GM23338 (cell line): ENCODE measurements around the gene RGN. TPM values are rescaled to one million over a fixed set of nuclear protein-coding genes. Genes with fewer than 3 reads are reported as not detected.

Experiments used
- ATAC-seq: fragments of 200-7000 bp; cut with Tn5 transposase; 3 replicates; pipeline ENCODE4 v1.9.1; 2020
- DNase-seq: peaks from one replicate; pipeline ENCODE4 v3.0.0-alpha.2; 2015; ENCODE audit warnings: low spot score
- H2AFZ ChIP-seq: fragments of 200-600 bp; sonication (generic); 2 replicates; pipeline ENCODE4 v1.8.0; 2016; ENCODE audit warnings: antibody characterized with exemption, mild to moderate bottlenecking, moderate library complexity
- H3F3A ChIP-seq: fragments of 200-600 bp; sonication (generic); replicated peaks from 2 replicates; pipeline ENCODE4 v1.8.0; 2017; ENCODE audit warnings: antibody characterized with exemption, mixed run types, low read depth
- H3K27ac ChIP-seq: fragments of 200-600 bp; sonication (generic); 2 replicates; pipeline ENCODE4 v1.6.1; 2016; ENCODE audit warnings: low read depth
- H3K27me3 ChIP-seq: fragments of 200-600 bp; sonication (generic); 2 replicates; pipeline ENCODE4 v1.8.0; 2016; ENCODE audit warnings: mild to moderate bottlenecking, mixed run types, moderate library complexity; ENCODE audit not compliant: insufficient read depth
- H3K36me3 ChIP-seq: fragments of 200-600 bp; sonication (generic); 2 replicates; pipeline ENCODE4 v1.8.0; 2016; ENCODE audit warnings: mild to moderate bottlenecking; ENCODE audit not compliant: insufficient read depth
- H3K4me1 ChIP-seq: fragments of 200-600 bp; sonication (generic); 2 replicates; pipeline ENCODE4 v1.8.0; 2016; ENCODE audit warnings: mild to moderate bottlenecking, moderate library complexity; ENCODE audit not compliant: insufficient read depth
- H3K4me2 ChIP-seq: fragments of 200-600 bp; sonication (generic); 2 replicates; pipeline ENCODE4 v1.7.1; 2017; ENCODE audit warnings: mixed run types
- H3K4me3 ChIP-seq: fragments of 200-600 bp; sonication (generic); 2 replicates; pipeline ENCODE4 v1.6.1; 2016; ENCODE audit warnings: mixed run types
- H3K79me2 ChIP-seq: fragments of 200-600 bp; sonication (generic); replicated peaks from 2 replicates; pipeline ENCODE4 v1.8.0; 2017; ENCODE audit warnings: mild to moderate bottlenecking; ENCODE audit not compliant: insufficient read depth
- H3K9me2 ChIP-seq: fragments of 200-600 bp; sonication (generic); 2 replicates; pipeline ENCODE4 v1.8.0; 2017; ENCODE audit not compliant: insufficient read depth
- H4K20me1 ChIP-seq: fragments of 200-600 bp; sonication (generic); replicated peaks from 2 replicates; pipeline ENCODE4 v1.8.0; 2017; ENCODE audit warnings: mild to moderate bottlenecking; ENCODE audit not compliant: insufficient read depth
- H3K27ac Mint-ChIP-seq: 2 replicates; pipeline ENCODE4 v1.8.0; 2020; ENCODE audit warnings: inconsistent platforms, mild to moderate bottlenecking, moderate library complexity, mixed read lengths
- H3K27me3 Mint-ChIP-seq: 3 replicates; pipeline ENCODE4 v1.8.0; 2022; ENCODE audit warnings: low read depth, mild to moderate bottlenecking, moderate library complexity, mixed read lengths, inconsistent platforms; ENCODE audit not compliant: insufficient read depth, poor library complexity
- H3K36me3 Mint-ChIP-seq: 3 replicates; pipeline ENCODE4 v1.8.0; 2021; ENCODE audit warnings: low read depth, mild to moderate bottlenecking, inconsistent platforms, moderate library complexity, mixed read lengths
- H3K4me1 Mint-ChIP-seq: 3 replicates; pipeline ENCODE4 v1.8.0; 2020; ENCODE audit warnings: mild to moderate bottlenecking, inconsistent platforms, mixed read lengths
- H3K4me3 Mint-ChIP-seq: 3 replicates; pipeline ENCODE4 v1.8.0; 2021; ENCODE audit warnings: moderate library complexity, mild to moderate bottlenecking, inconsistent platforms, mixed read lengths
- H3K9me3 Mint-ChIP-seq: 3 replicates; pipeline ENCODE4 v1.8.0; 2020; ENCODE audit warnings: moderate library complexity, mild to moderate bottlenecking, inconsistent platforms, mixed read lengths
- ETS1 ChIP-seq: IDR thresholded peaks from 2 replicates; pipeline ENCODE4 v1.6.1; 2016; ENCODE audit warnings: antibody characterized with exemption
- NANOG ChIP-seq: IDR thresholded peaks from 2 replicates; pipeline ENCODE4 v1.6.1; 2016; ENCODE audit warnings: antibody characterized with exemption, borderline replicate concordance
- STAT1 ChIP-seq: IDR thresholded peaks from one replicate; pipeline ENCODE4 v1.6.1; 2016; ENCODE audit warnings: antibody characterized with exemption; ENCODE audit not compliant: unreplicated experiment
- ZNF114 ChIP-seq: fragments of 250-450 bp; sonication (Bioruptor Pico); IDR thresholded peaks from 2 replicates; pipeline ENCODE4 v1.5.0; 2020; ENCODE audit warnings: mild to moderate bottlenecking, moderate library complexity
- ZNF331 ChIP-seq: fragments of 250-450 bp; sonication (Bioruptor Pico); IDR thresholded peaks from 2 replicates; pipeline ENCODE4 v1.5.0; 2020; ENCODE audit warnings: low read depth, mild to moderate bottlenecking, moderate library complexity
- polyA plus RNA-seq: library from polyadenylated mRNA; unstranded; fragments of >200 nt; fragmentation: Nextera tagmentation; extraction: Ambion mirVana; gene quantifications from 2 replicates; pipeline ENCODE4 v1.2.1, GENCODE V29; 2016
- total RNA-seq: library from RNA; depleted of rRNA; stranded (reverse); fragments of >200 nt; shearing (Covaris generic); gene quantifications from 2 replicates; pipeline ENCODE4 v1.2.3, GENCODE V29; 2014
- TF ChIP-seq, protein P1 (sequence below): IDR thresholded peaks from one replicate; pipeline ENCODE4 v1.6.1; 2018; ENCODE audit warnings: antibody characterized with exemption; ENCODE audit not compliant: unreplicated experiment
- TF ChIP-seq, protein P2 (sequence below), 2 experiments: fragments of 200-600 bp in 1 of 2; sonication (generic) in 1 of 2; conservative IDR thresholded peaks; 2 replicates each; pipeline versions ENCODE4 v1.5.1 to v1.6.1; 2016 to 2017; ENCODE audit warnings: antibody characterized with exemption in 2 of 2, low read depth in 2 of 2, mild to moderate bottlenecking in 2 of 2, moderate library complexity in 1 of 2

RGN gene
- total and polyA plus RNA-seq, 2 experiments from 2014 or later, result 5.5 to 6.7 TPM

- Histone ChIP-seq H3K4me3 (no peak overlapping the region), H3F3A (no peaks in the 10 kb centered on the region), H3K79me2 (no peaks in the 10 kb centered on the region), H3K27ac (no peak overlapping the region), H4K20me1 (no peaks in the 10 kb centered on the region), H3K9me2 (no peaks in the 10 kb centered on the region), H2AFZ (no peak overlapping the region), H3K27me3 (no peaks in the 10 kb centered on the region), H3K4me1 (no peaks in the 10 kb centered on the region), H3K36me3 (no peaks in the 10 kb centered on the region), H3K4me2 (no peak overlapping the region)
- H3K4me1 Mint-ChIP-seq, result no peaks in the 10 kb centered on the region
- ATAC-seq, result no peak
- DNase-seq, result no peak
- no peak overlapping the region for H3K27ac Mint-ChIP-seq
- no peak overlapping the region for H3K4me3 Mint-ChIP-seq
- TF ChIP-seq ZNF331 (CRISPR knock-in tag) (no peak), NANOG (no peak), ZNF114 (CRISPR knock-in tag) (no peak)
- TF ChIP-seq, protein P1, sequence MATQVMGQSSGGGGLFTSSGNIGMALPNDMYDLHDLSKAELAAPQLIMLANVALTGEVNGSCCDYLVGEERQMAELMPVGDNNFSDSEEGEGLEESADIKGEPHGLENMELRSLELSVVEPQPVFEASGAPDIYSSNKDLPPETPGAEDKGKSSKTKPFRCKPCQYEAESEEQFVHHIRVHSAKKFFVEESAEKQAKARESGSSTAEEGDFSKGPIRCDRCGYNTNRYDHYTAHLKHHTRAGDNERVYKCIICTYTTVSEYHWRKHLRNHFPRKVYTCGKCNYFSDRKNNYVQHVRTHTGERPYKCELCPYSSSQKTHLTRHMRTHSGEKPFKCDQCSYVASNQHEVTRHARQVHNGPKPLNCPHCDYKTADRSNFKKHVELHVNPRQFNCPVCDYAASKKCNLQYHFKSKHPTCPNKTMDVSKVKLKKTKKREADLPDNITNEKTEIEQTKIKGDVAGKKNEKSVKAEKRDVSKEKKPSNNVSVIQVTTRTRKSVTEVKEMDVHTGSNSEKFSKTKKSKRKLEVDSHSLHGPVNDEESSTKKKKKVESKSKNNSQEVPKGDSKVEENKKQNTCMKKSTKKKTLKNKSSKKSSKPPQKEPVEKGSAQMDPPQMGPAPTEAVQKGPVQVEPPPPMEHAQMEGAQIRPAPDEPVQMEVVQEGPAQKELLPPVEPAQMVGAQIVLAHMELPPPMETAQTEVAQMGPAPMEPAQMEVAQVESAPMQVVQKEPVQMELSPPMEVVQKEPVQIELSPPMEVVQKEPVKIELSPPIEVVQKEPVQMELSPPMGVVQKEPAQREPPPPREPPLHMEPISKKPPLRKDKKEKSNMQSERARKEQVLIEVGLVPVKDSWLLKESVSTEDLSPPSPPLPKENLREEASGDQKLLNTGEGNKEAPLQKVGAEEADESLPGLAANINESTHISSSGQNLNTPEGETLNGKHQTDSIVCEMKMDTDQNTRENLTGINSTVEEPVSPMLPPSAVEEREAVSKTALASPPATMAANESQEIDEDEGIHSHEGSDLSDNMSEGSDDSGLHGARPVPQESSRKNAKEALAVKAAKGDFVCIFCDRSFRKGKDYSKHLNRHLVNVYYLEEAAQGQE, result no peak
- H3K27me3 Mint-ChIP-seq, result no peaks in the 10 kb centered on the region
- no peaks in the 10 kb centered on the region for H3K36me3 Mint-ChIP-seq
- H3K9me3 Mint-ChIP-seq, result no peaks in the 10 kb centered on the region
These were observed 2.6 kb downstream of the RGN start for GRCh38 chrX:47080915-47081236.

GRCh38 chrX:47091149-47091775 is 13.0 kb downstream of the RGN start:
- no peaks in the 10 kb centered on the region for H3K9me2 ChIP-seq
- H3K27me3 ChIP-seq, result no peaks in the 10 kb centered on the region
- peaks cover 4% of the 10 kb centered on the region for H3K27me3 Mint-ChIP-seq
- H2AFZ ChIP-seq, result no peak overlapping the region
- TF ChIP-seq STAT1, result no peak
- no peaks in the 10 kb centered on the region for H3K9me3 Mint-ChIP-seq
- DNase-seq (peak; percentile 30), ATAC-seq (peak; percentile 41; the same call in 1 of the 3 replicates)
- H3K79me2 ChIP-seq, result no peaks in the 10 kb centered on the region
- H3K4me3 Mint-ChIP-seq, result no peak overlapping the region
- H3F3A ChIP-seq, result no peaks in the 10 kb centered on the region
- no peaks in the 10 kb centered on the region for H3K36me3 Mint-ChIP-seq
- 0 out of 2 replicates have a peak overlapping the region, but pooled peaks have one; percentile 26 for H3K27ac Mint-ChIP-seq
- no peak overlapping the region for H3K4me2 ChIP-seq
- H3K4me1 ChIP-seq, result peaks cover 15% of the 10 kb centered on the region; the same call in 1 of the 2 replicates
- 0 out of 2 replicates have a peak, but pooled peaks cover 2% of the 10 kb centered on the region for H3K36me3 ChIP-seq
- H3K4me3 ChIP-seq, result no peak overlapping the region
- H3K27ac ChIP-seq, result peak overlapping the region; percentile 28; the same call in 1 of the 2 replicates
- no peaks in the 10 kb centered on the region for H4K20me1 ChIP-seq
- H3K4me1 Mint-ChIP-seq, result peaks cover 20% of the 10 kb centered on the region

DNA sequence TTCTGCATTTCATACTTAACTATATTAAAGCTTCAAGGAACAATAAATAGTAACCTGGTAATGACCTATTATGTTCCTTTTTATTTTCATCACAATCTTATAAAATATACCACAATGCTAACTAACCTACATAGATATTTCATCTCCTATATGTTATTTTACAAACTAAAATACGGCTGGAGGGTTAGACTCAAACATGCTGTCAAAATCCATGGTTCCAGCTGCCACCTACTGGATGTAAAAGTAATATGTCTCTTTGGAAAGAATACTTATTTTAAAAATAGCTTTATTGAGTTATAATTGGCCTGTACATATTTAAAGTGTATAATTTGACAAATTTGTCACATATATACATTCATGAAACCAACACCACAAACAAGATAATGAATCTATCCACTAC is 15.0 kb downstream of the RGN start:
- Histone ChIP-seq H3F3A (0 out of 2 replicates have a peak, but pooled peaks cover 2% of the 10 kb centered on the region), H3K36me3 (0 out of 2 replicates have a peak, but pooled peaks cover 2% of the 10 kb centered on the region), H3K27me3 (no peaks in the 10 kb centered on the region), H3K27ac (no peak overlapping the region), H3K9me2 (no peaks in the 10 kb centered on the region), H4K20me1 (no peaks in the 10 kb centered on the region), H2AFZ (no peak overlapping the region), H3K4me3 (no peak overlapping the region), H3K4me1 (peaks cover 15% of the 10 kb centered on the region; the same call in 1 of the 2 replicates), H3K79me2 (no peaks in the 10 kb centered on the region), H3K4me2 (no peak overlapping the region)
- ATAC-seq, result no peak
- peaks cover 31% of the 10 kb centered on the region for H3K4me1 Mint-ChIP-seq
- peak; percentile 26 for DNase-seq
- peaks cover 2% of the 10 kb centered on the region for H3K27me3 Mint-ChIP-seq
- H3K4me3 Mint-ChIP-seq, result no peak overlapping the region
- no peaks in the 10 kb centered on the region for H3K9me3 Mint-ChIP-seq
- H3K36me3 Mint-ChIP-seq, result no peaks in the 10 kb centered on the region
- no peak overlapping the region for H3K27ac Mint-ChIP-seq
- TF ChIP-seq ETS1, result no peak
- TF ChIP-seq, protein P2, sequence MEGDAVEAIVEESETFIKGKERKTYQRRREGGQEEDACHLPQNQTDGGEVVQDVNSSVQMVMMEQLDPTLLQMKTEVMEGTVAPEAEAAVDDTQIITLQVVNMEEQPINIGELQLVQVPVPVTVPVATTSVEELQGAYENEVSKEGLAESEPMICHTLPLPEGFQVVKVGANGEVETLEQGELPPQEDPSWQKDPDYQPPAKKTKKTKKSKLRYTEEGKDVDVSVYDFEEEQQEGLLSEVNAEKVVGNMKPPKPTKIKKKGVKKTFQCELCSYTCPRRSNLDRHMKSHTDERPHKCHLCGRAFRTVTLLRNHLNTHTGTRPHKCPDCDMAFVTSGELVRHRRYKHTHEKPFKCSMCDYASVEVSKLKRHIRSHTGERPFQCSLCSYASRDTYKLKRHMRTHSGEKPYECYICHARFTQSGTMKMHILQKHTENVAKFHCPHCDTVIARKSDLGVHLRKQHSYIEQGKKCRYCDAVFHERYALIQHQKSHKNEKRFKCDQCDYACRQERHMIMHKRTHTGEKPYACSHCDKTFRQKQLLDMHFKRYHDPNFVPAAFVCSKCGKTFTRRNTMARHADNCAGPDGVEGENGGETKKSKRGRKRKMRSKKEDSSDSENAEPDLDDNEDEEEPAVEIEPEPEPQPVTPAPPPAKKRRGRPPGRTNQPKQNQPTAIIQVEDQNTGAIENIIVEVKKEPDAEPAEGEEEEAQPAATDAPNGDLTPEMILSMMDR (conservative IDR thresholded peaks at IDR 0.05; ENCODE audit: low read depth in 2 of 2), result peak; percentile 49 to 62
